Adipose tissue (tissue), 3 donors: ENCODE results near the gene ZNF503. TPM values are rescaled to one million over a fixed set of nuclear protein-coding genes. Genes with fewer than 3 reads are reported as not detected.

Experiments
- H3K27ac ChIP-seq: one replicate; pipeline ENCODE4 v1.5.1; 2013; ENCODE audit warnings: low read depth, low read length
- WGBS, 3 donors: extraction: QIAGEN DNeasy Blood & Tissue Kit; methylation state at CpG; one replicate each; pipeline ENCODE4 v1.1.7; 2013; 5-methylcytosine and 5-hydroxymethylcytosine counted together
- polyA plus RNA-seq, 3 donors: library from polyadenylated mRNA; stranded (reverse); fragments of 200-250 nt; gene quantifications; one replicate each; pipeline ENCODE4 v1.2.3, GENCODE V29; 2013
- donor health status: healthy with polysubstance abuse.
- donor health status: Bipolar disorder and iron deficiency.
- donor health status: healthy.

Gene ZNF503, protein sequence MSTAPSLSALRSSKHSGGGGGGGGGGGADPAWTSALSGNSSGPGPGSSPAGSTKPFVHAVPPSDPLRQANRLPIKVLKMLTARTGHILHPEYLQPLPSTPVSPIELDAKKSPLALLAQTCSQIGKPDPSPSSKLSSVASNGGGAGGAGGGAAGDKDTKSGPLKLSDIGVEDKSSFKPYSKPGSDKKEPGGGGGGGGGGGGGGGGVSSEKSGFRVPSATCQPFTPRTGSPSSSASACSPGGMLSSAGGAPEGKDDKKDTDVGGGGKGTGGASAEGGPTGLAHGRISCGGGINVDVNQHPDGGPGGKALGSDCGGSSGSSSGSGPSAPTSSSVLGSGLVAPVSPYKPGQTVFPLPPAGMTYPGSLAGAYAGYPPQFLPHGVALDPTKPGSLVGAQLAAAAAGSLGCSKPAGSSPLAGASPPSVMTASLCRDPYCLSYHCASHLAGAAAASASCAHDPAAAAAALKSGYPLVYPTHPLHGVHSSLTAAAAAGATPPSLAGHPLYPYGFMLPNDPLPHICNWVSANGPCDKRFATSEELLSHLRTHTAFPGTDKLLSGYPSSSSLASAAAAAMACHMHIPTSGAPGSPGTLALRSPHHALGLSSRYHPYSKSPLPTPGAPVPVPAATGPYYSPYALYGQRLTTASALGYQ
- 10 to 100 TPM; 11.5 to 19.8 (median 12.7) TPM for polyA plus RNA-seq

DNA sequence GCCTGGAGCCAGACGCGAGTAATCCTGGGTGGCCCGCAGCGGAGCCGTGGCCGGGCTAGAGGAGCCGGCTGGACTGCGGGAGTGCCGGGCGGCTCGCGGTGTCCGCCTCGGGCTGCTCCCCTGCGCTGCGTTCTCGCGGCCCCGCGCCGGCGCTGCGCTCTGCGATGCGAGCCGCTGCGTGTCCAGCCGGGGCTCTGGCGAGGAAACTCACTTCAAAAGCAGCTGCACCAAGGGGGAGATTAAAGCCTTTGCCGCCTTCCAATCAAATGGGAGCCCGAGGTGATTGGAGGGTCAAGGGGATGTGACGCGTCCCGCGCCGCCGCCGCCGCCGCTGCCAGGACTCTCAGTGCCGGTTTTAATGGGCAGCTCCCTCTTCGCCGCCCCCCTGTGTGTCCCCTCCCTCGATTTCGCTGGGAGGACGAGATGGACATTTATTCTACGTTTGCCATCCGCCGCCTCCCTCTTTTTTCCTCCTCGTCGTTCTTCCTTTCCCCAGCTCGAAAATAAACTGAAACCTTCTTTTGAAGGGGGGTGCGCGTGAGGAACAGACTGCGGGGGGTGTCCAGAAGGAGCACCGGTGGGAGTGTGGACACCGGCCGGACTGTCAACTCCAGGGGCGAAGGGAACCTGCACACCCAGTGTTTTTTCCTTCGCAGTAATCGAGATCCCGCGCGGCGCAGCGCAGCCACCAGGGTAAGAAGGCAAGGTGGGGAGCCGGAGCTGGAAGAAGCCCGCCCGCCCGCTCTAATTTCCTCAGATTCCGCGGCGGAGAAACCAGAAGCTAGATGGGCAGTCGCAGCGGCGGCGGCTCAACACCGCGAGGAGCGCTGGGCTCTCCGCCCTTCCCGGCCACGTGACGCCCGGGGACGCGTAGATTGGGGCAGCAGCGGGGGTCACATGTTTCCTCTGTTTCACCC, at the start of gene ZNF503:
Gene ZNF503, minus strand, starts transcription at position 196 of the 917 bp plus-strand sequence. CDS start 345 bp downstream, outside the sequence.
- H3K27ac ChIP-seq = peak within 1 kb of the TSS; percentile 81
- WGBS, 3 donors = 0 to 1% (median 1%) methylated on average over 80 to 88 of the region's 88 CpGs

DNA sequence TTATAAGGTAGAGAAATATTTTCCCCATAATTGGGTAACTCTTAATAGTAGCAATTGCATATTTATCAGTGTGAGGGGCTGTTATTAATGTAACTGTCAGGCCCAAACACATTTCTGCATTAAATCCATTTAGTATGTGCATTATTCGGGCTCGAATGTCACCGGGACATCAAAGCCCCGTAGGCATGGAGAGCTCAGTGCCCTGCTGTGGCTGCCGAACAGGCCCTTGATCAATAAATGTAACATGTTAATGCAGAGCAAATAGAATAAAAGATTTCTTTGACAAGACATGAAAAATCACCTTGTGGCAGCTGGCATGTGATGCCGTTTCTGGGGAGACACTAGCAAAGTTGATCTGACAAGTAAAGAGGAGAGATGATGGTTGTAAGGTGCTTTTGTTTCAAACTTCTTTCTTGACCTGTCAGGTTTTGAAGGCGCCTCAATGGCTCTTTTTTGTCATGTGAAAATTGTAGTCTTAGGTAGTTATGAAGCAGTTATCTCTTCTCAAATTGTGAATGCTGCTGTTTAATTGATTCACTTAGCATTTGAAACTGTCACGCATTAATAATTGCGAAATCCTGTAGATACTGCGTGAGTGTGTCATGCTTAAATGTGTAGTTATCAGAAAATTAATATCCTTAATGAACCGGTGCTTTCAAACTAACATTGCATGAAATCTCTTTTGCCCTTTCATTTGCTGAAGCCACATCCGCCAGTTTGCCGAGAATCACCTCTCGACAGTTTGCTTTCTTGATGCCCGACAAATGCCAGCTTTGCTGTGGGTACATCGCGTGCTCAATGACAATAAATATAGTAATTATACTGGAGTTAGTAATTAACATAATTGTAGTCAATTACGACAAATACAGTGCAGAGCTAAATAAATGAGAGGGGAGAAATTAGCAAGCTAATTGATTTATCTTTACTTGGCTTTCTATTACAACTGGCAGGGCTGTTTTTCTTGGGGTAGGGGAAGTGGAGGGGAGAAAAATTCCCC, 49.4 kb upstream of the ZNF503 start:
- 76 to 94% (median 94%) methylated on average over 18 of the region's 18 CpGs for WGBS, 3 donors
- H3K27ac ChIP-seq = no peak overlapping the region

DNA sequence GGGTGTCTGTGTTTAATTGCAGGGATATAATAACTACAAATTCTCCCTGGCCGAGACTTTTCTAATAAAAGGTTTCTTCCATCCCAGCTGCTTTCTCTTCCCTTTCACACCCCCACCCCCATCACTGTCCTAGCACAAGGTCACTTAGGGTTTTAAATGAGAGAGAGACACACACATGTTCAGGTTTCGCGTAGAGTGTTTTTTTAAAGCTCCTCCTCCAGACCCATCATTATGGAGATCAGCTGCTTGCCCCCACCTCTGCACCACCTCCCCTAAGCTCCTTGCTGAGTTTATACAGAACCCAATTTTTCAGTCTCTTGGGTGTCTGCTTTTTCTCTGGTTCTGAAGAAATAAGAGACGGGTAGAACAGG, 48.5 kb upstream of the ZNF503 start:
- 32 to 72% (median 53%) methylated on average over 4 of the region's 4 CpGs for WGBS, 3 donors
- no peak overlapping the region for H3K27ac ChIP-seq

DNA sequence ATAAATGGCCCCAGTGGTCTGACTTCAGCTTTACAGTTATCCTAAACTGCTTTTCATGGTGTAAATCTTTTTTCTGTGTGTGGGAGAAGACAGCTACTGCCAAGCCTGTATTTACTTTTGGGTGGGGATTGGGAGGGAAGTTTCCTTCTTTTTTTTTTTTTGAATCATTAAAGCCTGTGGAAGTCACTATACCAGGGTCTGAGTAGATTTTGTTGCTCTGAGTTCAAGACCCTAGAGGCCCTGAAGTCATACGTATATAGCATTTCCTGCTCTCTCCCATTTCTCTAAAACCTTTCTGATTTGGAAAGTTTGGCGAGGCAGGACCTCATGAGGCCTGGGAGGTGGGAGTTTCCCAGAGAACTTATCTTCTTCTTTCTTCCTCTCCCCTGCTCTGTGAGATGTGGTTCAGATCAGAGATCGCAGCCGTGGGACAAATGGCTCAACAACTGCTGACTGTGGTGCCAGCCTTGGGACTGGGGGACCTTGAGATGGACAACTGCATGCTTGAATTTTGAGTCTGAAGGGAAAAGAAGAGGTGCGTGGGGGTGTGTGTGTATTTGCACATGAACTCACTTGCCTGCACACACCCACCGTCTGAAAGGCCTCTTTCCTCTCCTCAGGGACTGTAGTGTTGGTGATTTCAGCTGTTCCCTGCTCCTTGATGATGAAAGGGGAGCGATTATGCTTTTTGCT, 48.0 kb upstream of the ZNF503 start:
- WGBS, 3 donors = 35 to 76% (median 49%) methylated on average over 7 of the region's 7 CpGs
- H3K27ac ChIP-seq = no peak overlapping the region

DNA sequence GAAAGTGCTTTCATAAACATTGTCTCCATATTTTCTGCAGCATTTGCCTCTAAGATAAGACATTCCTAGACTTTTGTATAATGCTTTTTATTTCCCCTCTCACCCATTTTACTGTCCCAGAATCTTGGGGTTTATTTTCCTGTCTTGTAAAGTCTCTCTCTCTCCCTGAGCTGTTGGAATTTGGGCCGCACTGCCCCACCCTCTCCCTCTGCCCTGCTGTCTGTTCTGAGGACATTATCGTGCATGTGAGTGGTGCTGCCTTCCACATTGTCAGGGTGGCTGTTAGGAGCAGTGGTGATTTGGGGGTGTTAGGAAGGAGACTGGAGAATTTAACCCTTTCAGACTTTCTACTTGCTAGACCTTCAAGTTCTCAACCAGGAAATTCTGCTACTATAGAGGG, 46.6 kb upstream of the ZNF503 start:
- no peak overlapping the region for H3K27ac ChIP-seq
- WGBS, 3 donors = 61 to 88% (median 62%) methylated on average over 2 of the region's 2 CpGs

DNA sequence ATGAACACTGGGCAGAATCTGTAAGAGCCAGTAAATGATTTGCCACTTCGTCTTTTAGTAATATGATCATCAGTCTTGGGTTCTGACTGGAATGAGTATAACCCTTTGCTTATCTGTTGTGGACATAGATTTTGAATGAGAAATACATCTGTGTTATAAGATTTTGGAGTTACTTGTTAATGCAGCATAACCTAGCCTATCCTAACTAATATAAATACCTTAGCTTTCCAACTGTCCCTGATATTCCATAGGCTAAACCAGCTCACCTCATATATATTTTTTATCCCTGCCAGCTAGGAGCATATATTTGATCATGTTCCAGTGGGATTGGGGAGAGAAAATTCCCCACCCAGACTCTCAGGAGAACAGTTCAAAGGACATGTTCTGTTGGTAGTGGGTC, 44.9 kb upstream of the ZNF503 start:
- WGBS, 3 donors = 80 to 97% (median 97%) methylated on average over 1 of the region's 1 CpG
- no peak overlapping the region for H3K27ac ChIP-seq

DNA sequence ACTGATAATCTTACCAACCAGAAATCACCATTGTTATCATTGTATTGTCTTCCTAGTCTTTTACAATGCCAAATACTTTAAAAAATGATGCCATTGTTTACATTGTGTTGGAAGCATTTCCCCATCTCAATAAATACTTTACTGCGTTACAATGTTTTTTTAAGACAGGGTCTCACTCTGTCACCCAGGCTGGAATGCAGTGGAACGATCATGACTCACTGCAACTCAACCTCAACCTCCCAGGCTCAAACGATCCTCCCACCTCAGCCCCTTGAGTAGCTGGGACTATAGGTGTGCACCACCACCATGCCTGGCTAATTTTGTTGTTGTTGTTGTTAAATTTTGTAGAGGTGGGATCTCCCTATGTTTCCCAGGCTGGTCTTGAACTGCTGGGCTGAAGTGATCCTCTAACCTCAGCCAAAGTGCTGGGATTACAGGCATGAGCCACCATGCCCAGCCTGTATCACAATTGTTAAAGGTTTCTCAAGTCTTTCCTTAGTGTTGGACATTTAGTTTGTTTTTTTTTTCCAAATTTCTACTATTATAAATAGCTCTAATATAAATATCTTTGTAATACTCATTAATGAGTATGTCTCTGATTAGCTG, 43.3 kb upstream of the ZNF503 start:
- H3K27ac ChIP-seq = no peak overlapping the region
- WGBS, 3 donors = 92 to 96% (median 94%) methylated on average over 3 of the region's 3 CpGs

DNA sequence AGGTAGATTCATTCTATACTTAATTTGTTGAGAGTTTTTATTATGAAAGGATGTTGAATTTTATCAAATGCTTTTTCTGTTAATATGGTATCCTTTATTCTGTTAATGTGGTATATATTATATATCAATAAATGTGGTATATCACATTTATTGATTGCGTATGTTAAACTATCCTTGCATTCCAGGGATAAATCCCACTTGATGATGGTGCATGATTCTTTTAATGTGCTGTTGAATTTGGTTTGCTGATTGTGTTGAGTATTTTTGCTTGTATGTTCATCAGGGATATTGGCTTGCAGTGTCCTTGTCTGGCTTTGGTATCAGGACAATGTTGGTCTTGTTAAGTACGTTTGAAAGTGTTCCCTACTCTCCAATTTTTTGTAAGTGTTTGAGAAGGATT, 41.8 kb upstream of the ZNF503 start:
- 95 to 98% (median 95%) methylated on average over 2 of the region's 2 CpGs for WGBS, 3 donors
- no peak overlapping the region for H3K27ac ChIP-seq

DNA sequence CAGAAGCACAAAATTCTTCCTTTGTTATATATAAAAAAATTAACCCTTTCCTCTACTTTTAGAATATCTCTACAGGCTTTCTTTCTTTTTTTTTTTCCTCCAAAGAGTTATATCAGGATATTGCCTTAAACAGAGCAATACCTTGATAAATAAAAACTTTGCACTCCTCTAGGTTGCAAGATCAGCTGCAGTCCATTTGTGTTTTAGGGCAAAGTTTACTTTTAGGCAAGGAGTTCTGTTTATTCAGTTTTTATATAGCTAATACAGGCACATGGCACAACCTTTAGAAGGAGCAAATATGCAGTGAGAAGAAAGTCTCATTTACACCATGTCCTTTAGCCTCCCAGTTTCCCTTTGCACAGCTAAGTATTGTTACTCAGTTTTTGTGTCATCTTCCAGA, 40.1 kb upstream of the ZNF503 start:
- no peak overlapping the region for H3K27ac ChIP-seq

DNA sequence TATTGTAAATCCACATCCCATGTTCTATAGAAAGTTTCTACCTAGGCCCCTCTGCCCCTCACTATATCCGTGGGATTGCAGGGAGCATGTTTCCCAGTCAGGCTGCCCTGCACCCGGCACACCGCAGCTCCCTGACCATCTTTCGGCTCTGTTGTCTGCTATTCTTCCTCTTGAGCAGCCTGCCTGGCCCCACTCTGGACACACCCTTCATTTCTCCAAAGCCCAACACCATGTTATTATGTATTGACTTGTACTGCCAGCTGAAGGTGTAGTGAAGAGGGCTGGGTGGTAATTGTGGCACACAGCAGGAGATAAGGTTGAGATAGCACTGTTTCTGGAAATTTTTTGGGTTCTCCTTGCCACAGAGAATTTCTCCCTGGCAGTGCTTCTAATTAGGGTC, 39.6 kb upstream of the ZNF503 start:
- 83 to 93% (median 87%) methylated on average over 4 of the region's 4 CpGs for WGBS, 3 donors

DNA sequence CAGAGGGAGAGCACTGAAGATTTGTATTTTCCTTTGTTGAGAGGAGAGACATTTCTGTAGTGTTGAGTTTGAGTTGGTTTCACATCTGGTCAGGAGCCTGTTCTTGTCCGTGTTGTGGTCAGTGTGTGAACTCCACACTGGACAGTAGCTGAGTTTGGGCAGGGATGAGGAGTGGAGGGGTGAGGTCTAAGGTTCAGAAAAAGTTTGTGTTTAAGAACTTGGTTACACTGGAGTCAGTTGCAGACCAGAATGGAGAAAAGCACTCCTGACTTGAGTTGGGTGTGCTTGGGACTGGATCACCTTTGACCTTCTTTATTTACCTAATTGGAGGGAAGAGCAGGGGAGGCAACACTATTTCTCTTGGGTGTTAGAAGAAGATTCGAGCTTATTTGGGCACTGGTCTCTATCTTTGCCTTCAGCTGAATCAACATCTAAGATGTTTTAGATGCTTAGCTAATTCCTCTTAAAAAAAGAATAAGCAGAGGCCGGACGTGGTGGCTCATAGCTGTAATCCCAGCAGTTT, 38.8 kb upstream of the ZNF503 start:
- WGBS, 3 donors = 93 to 96% (median 94%) methylated on average over 4 of the region's 4 CpGs
- no peak overlapping the region for H3K27ac ChIP-seq

More for the DNA sequence above, 39.6 kb upstream of the ZNF503 start:
- H3K27ac ChIP-seq = no peak overlapping the region

DNA sequence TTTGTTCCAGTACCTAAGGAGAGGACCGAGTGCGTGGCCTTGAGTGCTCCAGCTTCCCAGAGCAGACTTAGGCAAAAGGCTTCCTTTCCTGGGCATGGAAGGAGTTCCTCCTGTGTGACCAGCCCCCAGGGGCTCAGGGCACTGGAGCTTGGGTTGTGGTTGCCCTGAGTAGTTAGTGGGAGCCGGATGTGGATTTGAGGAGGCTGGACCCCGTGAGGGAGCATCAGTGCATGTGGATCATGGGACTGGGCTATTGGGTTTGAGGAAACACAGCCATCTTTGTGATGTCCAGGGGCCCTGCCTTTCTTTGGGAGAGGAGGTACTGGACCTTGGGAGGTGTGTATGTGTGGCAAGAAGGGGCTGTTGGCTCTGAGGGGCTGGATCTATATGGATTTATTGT, 38.2 kb upstream of the ZNF503 start:
- WGBS, 3 donors = 87 to 94% (median 92%) methylated on average over 4 of the region's 4 CpGs
- no peak overlapping the region for H3K27ac ChIP-seq

DNA sequence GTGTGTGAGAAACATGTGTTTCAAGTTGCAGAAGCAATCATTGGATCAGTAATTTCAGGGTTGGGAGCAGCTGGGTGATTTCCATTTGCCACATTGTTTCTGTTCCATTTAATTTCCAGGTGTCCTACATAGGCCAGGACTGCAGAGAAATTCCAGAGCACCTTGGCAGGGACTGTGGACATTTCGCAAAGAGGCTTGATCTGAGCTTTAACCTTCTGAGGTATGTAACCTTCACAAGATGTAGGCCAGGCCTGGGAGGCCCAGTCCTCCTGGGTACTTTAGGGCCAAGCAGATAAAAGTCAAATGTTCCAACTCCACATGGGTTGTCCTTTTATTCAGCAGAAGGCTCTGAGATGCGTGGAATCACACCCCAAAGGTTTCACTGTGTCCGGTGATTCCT, 36.7 kb upstream of the ZNF503 start:
- no peak overlapping the region for H3K27ac ChIP-seq
- 70 to 97% (median 94%) methylated on average over 3 of the region's 3 CpGs for WGBS, 3 donors

DNA sequence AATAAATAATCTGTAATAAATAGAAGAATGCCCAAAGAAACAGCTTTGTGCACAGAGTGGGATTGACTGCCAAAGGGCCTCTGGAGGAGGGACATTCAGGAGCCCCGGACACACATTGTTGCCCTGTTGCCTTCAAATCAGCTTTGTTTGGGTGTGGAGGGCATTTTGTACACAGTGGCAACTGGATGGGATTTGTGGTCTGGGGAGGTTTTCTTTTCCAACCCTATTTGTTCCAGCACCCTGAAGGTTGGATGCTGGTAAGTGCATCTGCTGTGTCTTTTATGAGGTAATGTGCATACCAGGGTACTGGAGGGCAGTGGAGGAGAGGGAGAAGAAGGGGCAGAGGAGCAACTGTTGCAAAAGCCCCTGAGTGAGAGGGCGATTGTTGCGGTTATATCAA, 36.1 kb upstream of the ZNF503 start:
- 96 to 97% (median 97%) methylated on average over 3 of the region's 3 CpGs for WGBS, 3 donors
- no peak overlapping the region for H3K27ac ChIP-seq

DNA sequence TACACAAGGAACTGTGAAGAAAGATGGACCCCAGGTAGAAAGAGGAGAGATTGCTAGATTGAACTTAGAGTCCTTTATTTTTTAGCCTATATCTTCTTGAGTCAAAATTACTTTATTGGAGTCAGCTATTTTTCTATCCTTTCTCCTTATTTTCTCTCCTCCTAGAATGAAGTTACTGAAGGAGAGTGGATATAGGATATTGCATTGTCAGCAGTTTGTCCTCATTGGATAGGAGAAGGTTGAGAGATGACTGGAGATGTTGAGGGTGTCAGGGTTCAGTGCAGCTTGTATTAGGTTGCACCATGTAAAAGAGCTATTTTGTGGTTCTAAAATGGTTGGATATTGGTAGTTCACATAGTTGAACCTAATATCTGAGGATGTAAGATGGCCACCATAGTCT, 35.3 kb upstream of the ZNF503 start:
- no peak overlapping the region for H3K27ac ChIP-seq

DNA sequence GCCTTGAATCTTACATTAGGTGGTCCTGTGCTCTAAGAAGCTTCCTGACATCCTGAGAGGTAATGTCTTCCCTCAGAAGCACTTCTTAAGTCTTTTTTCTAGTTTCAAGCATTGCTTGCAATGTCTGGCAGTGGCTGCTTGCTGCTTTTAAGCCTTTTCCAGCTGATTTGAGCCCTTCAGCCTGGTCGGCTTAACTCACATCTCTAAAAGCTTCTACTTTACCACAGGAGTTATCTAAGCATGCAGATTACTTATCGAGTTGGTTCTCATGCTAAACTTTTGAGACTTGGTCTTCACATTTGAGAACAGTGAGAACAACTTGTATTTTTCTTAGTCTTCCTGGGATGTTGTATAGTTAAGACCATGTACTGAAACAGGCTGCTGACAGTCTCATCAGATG, 33.7 kb upstream of the ZNF503 start:
- H3K27ac ChIP-seq = no peak overlapping the region
- 83 to 92% (median 86%) methylated on average over 2 of the region's 2 CpGs for WGBS, 3 donors

DNA sequence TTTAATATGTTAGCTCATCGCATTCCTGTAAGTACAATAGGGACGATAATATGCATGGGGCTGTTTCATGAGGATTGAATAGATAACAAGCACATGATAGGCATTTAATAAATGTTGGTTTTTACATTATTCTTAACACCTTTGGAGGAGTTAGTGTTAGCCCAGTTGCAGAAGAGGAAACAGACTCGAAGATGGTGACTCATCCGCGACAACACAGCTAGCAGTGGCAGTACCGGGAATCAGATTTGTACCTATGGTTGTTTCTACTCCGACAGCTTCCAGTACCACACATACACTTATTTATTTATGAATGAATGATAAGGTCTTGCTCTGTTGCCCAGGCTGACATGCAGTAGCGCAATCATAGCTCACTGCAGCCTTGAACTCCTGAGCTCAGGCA, 32.7 kb upstream of the ZNF503 start:
- 81 to 86% (median 82%) methylated on average over 8 of the region's 8 CpGs for WGBS, 3 donors
- H3K27ac ChIP-seq = no peak overlapping the region
